Measurements from ENCODE around the gene CMYA5.

The CMYA5 gene

DNA sequence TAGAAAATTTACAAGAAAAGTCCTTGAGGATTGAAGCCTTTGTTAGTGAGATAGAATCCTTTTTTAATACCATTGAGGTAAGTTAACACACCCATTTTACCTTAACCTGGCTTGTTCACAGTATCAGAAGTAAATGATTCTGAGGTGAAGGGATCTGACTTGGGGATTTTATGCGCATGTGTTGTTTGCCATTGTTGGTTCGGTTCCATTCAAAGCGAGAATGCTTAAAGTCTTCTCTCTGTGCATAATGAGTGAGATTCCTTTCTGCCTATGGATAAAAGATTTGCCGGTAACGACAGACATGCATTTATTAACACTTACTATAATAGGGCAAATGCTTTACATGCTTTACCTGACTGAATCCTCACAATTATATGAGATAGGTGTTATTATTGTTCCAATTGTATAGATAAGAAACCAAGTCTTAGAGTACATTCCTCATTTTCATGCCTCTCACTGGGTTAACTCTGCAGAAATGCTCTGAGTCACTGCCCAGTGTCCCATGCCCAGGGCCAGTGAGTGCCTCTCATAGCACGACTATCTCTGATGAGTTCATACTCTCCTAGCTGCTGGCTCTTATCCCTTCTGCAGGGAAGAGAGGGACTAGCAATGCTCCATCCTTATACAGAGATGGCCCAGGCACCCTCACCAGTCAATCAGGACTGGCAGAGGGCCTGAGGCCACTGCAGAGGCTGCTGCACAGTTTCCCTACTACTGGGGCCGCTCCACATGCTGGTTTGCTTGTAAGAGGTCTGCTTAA is 54.4 kb downstream of the CMYA5 start:
- Histone ChIP-seq H3K27me3 (ENCODE audit: insufficient read depth, low read depth) (no peaks in the 10 kb centered on the region), H3K27ac (no peak overlapping the region), H4K20me1 (ENCODE audit: insufficient read depth) (no peaks in the 10 kb centered on the region), H3K4me1 (ENCODE audit: low read depth, poor library complexity, severe bottlenecking) (no peaks in the 10 kb centered on the region), H3K36me3 (ENCODE audit: insufficient read depth) (no peaks in the 10 kb centered on the region), H2AFZ (ENCODE audit: low read depth) (no peak overlapping the region), H3K4me3 (IDR thresholded peaks at IDR 0.05; ENCODE audit: insufficient read depth, low read depth, low read length) (no peak overlapping the region), H3K79me2 (ENCODE audit: insufficient read depth, low read depth) (no peaks in the 10 kb centered on the region), H3K4me2 (no peak overlapping the region), H3K9ac (no peak overlapping the region)
- TF ChIP-seq, protein P1, sequence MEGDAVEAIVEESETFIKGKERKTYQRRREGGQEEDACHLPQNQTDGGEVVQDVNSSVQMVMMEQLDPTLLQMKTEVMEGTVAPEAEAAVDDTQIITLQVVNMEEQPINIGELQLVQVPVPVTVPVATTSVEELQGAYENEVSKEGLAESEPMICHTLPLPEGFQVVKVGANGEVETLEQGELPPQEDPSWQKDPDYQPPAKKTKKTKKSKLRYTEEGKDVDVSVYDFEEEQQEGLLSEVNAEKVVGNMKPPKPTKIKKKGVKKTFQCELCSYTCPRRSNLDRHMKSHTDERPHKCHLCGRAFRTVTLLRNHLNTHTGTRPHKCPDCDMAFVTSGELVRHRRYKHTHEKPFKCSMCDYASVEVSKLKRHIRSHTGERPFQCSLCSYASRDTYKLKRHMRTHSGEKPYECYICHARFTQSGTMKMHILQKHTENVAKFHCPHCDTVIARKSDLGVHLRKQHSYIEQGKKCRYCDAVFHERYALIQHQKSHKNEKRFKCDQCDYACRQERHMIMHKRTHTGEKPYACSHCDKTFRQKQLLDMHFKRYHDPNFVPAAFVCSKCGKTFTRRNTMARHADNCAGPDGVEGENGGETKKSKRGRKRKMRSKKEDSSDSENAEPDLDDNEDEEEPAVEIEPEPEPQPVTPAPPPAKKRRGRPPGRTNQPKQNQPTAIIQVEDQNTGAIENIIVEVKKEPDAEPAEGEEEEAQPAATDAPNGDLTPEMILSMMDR (conservative IDR thresholded peaks at IDR 0.05; ENCODE audit: low read depth, low read length), result no peak

DNA sequence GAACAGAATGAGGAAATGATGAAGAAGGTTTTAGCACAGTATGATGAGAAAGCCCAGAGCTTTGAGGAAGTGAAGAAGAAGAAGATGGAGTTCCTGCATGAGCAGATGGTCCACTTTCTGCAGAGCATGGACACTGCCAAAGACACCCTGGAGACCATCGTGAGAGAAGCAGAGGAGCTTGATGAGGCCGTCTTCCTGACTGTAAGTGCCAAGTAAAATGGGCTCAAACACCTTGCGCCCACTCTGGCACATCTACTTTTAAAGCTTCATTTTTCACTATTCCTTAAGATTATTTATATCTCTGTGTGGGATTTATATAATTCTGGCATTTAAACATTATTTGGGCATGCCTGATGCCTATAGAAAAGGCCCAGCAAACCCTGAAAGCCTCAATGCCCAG is 55.6 kb downstream of the CMYA5 start:
- Histone ChIP-seq H3K4me1 (ENCODE audit: low read depth, poor library complexity, severe bottlenecking) (no peaks in the 10 kb centered on the region), H3K27ac (no peak overlapping the region), H3K9ac (no peak overlapping the region), H2AFZ (ENCODE audit: low read depth) (no peak overlapping the region), H3K79me2 (ENCODE audit: insufficient read depth, low read depth) (no peaks in the 10 kb centered on the region), H3K36me3 (ENCODE audit: insufficient read depth) (no peaks in the 10 kb centered on the region), H3K27me3 (ENCODE audit: insufficient read depth, low read depth) (no peaks in the 10 kb centered on the region), H3K4me2 (no peak overlapping the region), H3K4me3 (IDR thresholded peaks at IDR 0.05; ENCODE audit: insufficient read depth, low read depth, low read length) (no peak overlapping the region), H4K20me1 (ENCODE audit: insufficient read depth) (no peaks in the 10 kb centered on the region)
- TF ChIP-seq, protein P1 (conservative IDR thresholded peaks at IDR 0.05; ENCODE audit: low read depth, low read length), result no peak

- Histone ChIP-seq H3K4me2 (no peak overlapping the region), H3K4me1 (ENCODE audit: low read depth, poor library complexity, severe bottlenecking) (no peaks in the 10 kb centered on the region)
Observed at GRCh38 chr5:79746642-79747569, 57.3 kb downstream of the CMYA5 start.

More at GRCh38 chr5:79746642-79747569, 57.3 kb downstream of the CMYA5 start:
- Histone ChIP-seq H3K27ac (no peak overlapping the region), H4K20me1 (ENCODE audit: insufficient read depth) (no peaks in the 10 kb centered on the region), H3K9ac (no peak overlapping the region), H3K79me2 (ENCODE audit: insufficient read depth, low read depth) (no peaks in the 10 kb centered on the region), H3K36me3 (ENCODE audit: insufficient read depth) (no peaks in the 10 kb centered on the region), H3K4me3 (IDR thresholded peaks at IDR 0.05; ENCODE audit: insufficient read depth, low read depth, low read length) (no peak overlapping the region), H3K27me3 (ENCODE audit: insufficient read depth, low read depth) (no peaks in the 10 kb centered on the region), H2AFZ (ENCODE audit: low read depth) (no peak overlapping the region)
- TF ChIP-seq, protein P1 (conservative IDR thresholded peaks at IDR 0.05; ENCODE audit: low read depth, low read length), result no peak

All from KMS-11 (cell line).